ENCODE measurements around the gene SHISA6.

DNA sequence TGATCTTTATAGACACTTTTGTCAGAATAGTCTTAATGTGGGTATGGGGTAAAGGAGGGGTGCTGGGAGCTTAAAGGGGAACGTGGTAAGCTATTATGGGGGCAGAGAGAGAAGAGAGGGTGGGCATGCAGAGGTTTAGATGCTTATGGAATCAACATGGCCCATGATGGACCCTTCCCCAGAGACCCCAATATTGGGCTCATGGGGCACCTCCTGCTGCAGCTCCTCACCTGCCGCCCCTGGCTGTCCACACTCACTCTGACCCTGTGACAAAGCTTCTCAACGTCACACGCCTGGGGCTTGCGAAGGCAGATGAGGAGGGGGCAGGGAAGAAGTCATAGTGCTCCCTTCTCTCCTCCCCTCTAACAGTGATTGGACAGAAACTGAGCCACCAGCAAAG, 95.3 kb downstream of the SHISA6 start:
- TF ChIP-seq, protein P1, sequence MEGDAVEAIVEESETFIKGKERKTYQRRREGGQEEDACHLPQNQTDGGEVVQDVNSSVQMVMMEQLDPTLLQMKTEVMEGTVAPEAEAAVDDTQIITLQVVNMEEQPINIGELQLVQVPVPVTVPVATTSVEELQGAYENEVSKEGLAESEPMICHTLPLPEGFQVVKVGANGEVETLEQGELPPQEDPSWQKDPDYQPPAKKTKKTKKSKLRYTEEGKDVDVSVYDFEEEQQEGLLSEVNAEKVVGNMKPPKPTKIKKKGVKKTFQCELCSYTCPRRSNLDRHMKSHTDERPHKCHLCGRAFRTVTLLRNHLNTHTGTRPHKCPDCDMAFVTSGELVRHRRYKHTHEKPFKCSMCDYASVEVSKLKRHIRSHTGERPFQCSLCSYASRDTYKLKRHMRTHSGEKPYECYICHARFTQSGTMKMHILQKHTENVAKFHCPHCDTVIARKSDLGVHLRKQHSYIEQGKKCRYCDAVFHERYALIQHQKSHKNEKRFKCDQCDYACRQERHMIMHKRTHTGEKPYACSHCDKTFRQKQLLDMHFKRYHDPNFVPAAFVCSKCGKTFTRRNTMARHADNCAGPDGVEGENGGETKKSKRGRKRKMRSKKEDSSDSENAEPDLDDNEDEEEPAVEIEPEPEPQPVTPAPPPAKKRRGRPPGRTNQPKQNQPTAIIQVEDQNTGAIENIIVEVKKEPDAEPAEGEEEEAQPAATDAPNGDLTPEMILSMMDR (IDR thresholded peaks at IDR 0.05): no peak
- TF ChIP-seq POLR2A (IDR thresholded peaks at IDR 0.05): no peak

Data from thyroid gland (tissue), 4 donors.